Prostate gland (tissue), 2 donors: ENCODE data around the gene GPR85. TPM values are rescaled to one million over a fixed set of nuclear protein-coding genes. Genes with fewer than 3 reads are reported as not detected.
A peak's percentile ranks its signal among the peaks of the same experiment; 100 is the strongest.
"Not testable (repeated sequence)": the region's sequence is repeated elsewhere in the genome, so short reads cannot be mapped to it uniquely, and the experiment has no call there.

Experiments
- DNase-seq: peaks from one replicate; pipeline ENCODE4 v3.0.0-alpha.2; 2019; ENCODE audit warnings: low spot score
- H3K27ac ChIP-seq, 2 donors: fragments of 200-600 bp; sonication (generic); 2 replicates each; pipeline ENCODE4 v1.5.1; 2017 to 2019
- H3K27me3 ChIP-seq: fragments of 200-600 bp; sonication (generic); replicated peaks from 2 replicates; pipeline ENCODE4 v1.5.1; 2019; ENCODE audit not compliant: insufficient read depth
- H3K36me3 ChIP-seq, 2 donors: fragments of 200-600 bp; sonication (generic); 1 replicate in 1 of 2; 2 replicates in 1 of 2; pipeline versions ENCODE4 v1.5.1 to v1.8.1; 2017 to 2019
- H3K4me1 ChIP-seq: fragments of 200-600 bp; sonication (generic); replicated peaks from 2 replicates; pipeline ENCODE4 v1.5.1; 2019
- H3K4me3 ChIP-seq, 2 donors: fragments of 200-600 bp; sonication (generic); 2 replicates each; pipeline ENCODE4 v1.5.1; 2017 to 2019
- H3K9me3 ChIP-seq: fragments of 200-600 bp; sonication (generic); 2 replicates; pipeline ENCODE4 v1.5.1; 2017
- CTCF ChIP-seq, 4 experiments: fragments of 200-600 bp in 2 of 4; fragments of 450-650 bp in 2 of 4; sonication (generic) in 2 of 4; IDR thresholded peaks; 1 replicate in 3 of 4; 2 replicates in 1 of 4; pipeline ENCODE4 v1.5.1; 2016 to 2019; ENCODE audit warnings: antibody characterized with exemption in 4 of 4, mild to moderate bottlenecking in 2 of 4, moderate library complexity in 2 of 4
- POLR2A ChIP-seq: fragments of 450-650 bp; IDR thresholded peaks from one replicate; pipeline ENCODE4 v1.6.1; 2016; ENCODE audit warnings: antibody characterized with exemption, mild to moderate bottlenecking
- POLR2AphosphoS5 ChIP-seq: sonication (generic); formaldehyde crosslinking; IDR thresholded peaks from one replicate; pipeline ENCODE4 v1.6.1; 2017; ENCODE audit warnings: antibody characterized with exemption
- WGBS: methylation state at CpG from one replicate; pipeline ENCODE4 v1.1.5; 2018; 5-methylcytosine and 5-hydroxymethylcytosine counted together
- intact Hi-C: fragments of 100-400 bp; cut with DNase I; formaldehyde crosslinking; loops from one replicate; pipeline ENCODE4 v1.14.2; 2022
- total RNA-seq, 2 donors: library from RNA; depleted of rRNA; stranded (reverse); fragments of >200 nt; gene quantifications; one replicate each; pipeline ENCODE4 v1.1.0, GENCODE V29; 2016

The GPR85 gene
- total RNA-seq, 2 donors from 2014 or later: 0.50 to 2.6 TPM

DNA sequence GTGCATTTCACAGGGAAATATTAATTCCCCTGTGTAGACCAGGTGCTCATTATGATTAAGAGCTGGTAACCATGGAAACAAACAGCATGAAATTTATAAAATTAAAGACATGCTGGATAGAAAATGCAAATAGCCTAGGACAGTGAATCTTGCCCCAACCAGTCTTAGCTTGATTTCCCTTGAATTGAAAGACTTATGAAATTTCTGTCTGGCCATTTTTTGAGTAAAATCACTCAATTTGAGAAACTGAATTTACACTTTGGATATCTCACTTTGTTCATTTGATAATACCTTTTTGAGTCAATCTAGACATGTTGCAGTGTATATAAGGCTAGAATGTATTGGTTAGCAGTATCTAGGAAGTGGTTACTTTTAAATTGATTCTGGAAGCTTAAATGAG is 36.1 kb upstream of the GPR85 start:
- Histone ChIP-seq H3K9me3 (no peaks in the 10 kb centered on the region), H3K4me3 (no peak overlapping the region)
- TF ChIP-seq POLR2A (no peak), CTCF (IDR thresholded peaks at IDR 0.05) (no peak), POLR2AphosphoS5 (no peak)

GRCh38 chr7:113120647-113121046 is 34.0 kb upstream of the GPR85 start:
- intact Hi-C loops: no loop called here
- H3K27ac ChIP-seq: no peak overlapping the region
- no peaks in the 10 kb centered on the region for H3K9me3 ChIP-seq
- TF ChIP-seq POLR2A: no peak
- TF ChIP-seq CTCF (IDR thresholded peaks at IDR 0.05): no peak
- no peak for TF ChIP-seq POLR2AphosphoS5
- no peaks in the 10 kb centered on the region for H3K36me3 ChIP-seq
- 100% methylated on average over 1 of the region's 1 CpG for WGBS
- DNase-seq: no peak
- H3K4me1 ChIP-seq: no peaks in the 10 kb centered on the region
- no peaks in the 10 kb centered on the region for H3K27me3 ChIP-seq
- no peak overlapping the region for H3K4me3 ChIP-seq

More for the DNA sequence above, 36.1 kb upstream of the GPR85 start:
- Histone ChIP-seq H3K36me3 (no peaks in the 10 kb centered on the region), H3K27ac (no peak overlapping the region), H3K4me1 (no peaks in the 10 kb centered on the region), H3K27me3 (no peaks in the 10 kb centered on the region)
- DNase-seq: no peak
- intact Hi-C loops: no loop called here

DNA sequence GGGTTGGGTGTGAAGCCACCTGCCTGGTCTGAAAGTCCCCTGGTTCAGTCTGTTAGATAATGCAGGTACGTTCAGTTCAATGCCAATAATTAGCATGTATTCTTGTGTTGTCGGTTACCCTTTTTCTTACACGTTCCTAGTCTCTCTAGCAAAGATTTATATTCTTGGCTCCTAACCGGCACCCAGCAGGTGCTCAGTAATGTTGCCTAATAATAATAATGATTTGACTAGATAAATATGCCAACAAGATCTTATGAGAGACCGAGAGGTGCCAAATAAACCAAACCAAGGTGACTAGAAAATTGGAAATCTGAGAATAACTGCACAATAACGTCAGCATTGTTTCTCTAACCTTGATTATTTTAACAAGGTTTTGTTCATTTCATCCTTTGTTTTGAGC is 32.8 kb upstream of the GPR85 start:
- DNase-seq: no peak
- WGBS: 65% methylated on average over 6 of the region's 6 CpGs
- H3K36me3 ChIP-seq: no peaks in the 10 kb centered on the region
- no peak overlapping the region for H3K27ac ChIP-seq
- TF ChIP-seq CTCF (IDR thresholded peaks at IDR 0.05) (no peak), POLR2A (no peak), POLR2AphosphoS5 (no peak)
- no peaks in the 10 kb centered on the region for H3K4me1 ChIP-seq
- H3K9me3 ChIP-seq: no peaks in the 10 kb centered on the region
- intact Hi-C loops: loop anchor here (5.0 kb wide), 1 partner anchor 182 kb away; a partner anchor contains a TSS
- H3K4me3 ChIP-seq: no peak overlapping the region
- H3K27me3 ChIP-seq: no peaks in the 10 kb centered on the region

- WGBS: under 1% methylated on average over 35 of the region's 35 CpGs
- no peaks in the 10 kb centered on the region for H3K27me3 ChIP-seq
- intact Hi-C loops: loop anchor here (5.0 kb wide), 1 partner anchor 181 kb away; a partner anchor contains a TSS
Measured at GRCh38 chr7:113118074-113118959, 31.7 kb upstream of the GPR85 start, which contains the start of gene SMIM30. SMIM30 (minus strand) TSS chr7:113118554; CDS start chr7:113117578, 976 bp downstream.

DNA sequence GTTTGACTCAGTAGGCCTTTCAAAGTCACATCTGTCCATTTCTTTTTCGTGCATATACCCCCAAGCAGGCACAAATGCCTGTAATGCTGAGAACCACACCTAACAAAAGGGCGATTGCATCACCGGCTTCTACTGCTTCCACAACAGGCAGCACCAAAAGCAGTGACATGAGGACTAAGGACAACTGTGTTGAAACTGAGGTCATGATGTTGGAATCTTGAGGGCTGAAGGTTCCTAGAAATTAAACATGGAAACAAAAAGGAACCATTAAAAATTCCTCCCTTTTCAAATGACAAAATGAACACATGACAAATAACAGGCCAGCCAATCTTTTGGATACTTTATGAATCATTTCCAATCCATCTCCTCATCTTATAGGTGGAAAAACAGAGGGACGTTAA is 30.7 kb upstream of the GPR85 start:
- intact Hi-C loops: loop anchor here (5.0 kb wide), 1 partner anchor 180 kb away; a partner anchor contains a TSS

More at GRCh38 chr7:113118074-113118959, 31.7 kb upstream of the GPR85 start, which contains the start of gene SMIM30:
- TF ChIP-seq CTCF (IDR thresholded peaks at IDR 0.05) (no peak), POLR2A (peak; percentile 86), POLR2AphosphoS5 (peak; percentile 97)
- H3K4me3 ChIP-seq: peak within 1 kb of the TSS; percentile 40 to 49
- no peaks in the 10 kb centered on the region for H3K36me3 ChIP-seq
- no peaks in the 10 kb centered on the region for H3K9me3 ChIP-seq
- no peaks in the 10 kb centered on the region for H3K4me1 ChIP-seq
- DNase-seq: peak; percentile 94
- H3K27ac ChIP-seq: peak within 1 kb of the TSS; percentile 31 to 52

More for the DNA sequence above, 30.7 kb upstream of the GPR85 start:
- 87% methylated on average over 4 of the region's 4 CpGs for WGBS
- not testable (repeated sequence) for H3K9me3 ChIP-seq, H3K4me3 ChIP-seq, H3K27ac ChIP-seq, H3K4me1 ChIP-seq, H3K36me3 ChIP-seq, H3K27me3 ChIP-seq, DNase-seq
